Activated CD4-positive, alpha-beta T cell treated with anti-CD3 and anti-CD28 coated beads, Interleukin-2, amount 50 U/mL, for 48 hours (primary cell): ENCODE results near the gene DNAAF5.

ENCODE experiments used
- DNase-seq, 2 experiments: peaks; one replicate each; pipeline ENCODE4 v3.0.0-alpha.2; 2020

The DNAAF5 gene

DNA sequence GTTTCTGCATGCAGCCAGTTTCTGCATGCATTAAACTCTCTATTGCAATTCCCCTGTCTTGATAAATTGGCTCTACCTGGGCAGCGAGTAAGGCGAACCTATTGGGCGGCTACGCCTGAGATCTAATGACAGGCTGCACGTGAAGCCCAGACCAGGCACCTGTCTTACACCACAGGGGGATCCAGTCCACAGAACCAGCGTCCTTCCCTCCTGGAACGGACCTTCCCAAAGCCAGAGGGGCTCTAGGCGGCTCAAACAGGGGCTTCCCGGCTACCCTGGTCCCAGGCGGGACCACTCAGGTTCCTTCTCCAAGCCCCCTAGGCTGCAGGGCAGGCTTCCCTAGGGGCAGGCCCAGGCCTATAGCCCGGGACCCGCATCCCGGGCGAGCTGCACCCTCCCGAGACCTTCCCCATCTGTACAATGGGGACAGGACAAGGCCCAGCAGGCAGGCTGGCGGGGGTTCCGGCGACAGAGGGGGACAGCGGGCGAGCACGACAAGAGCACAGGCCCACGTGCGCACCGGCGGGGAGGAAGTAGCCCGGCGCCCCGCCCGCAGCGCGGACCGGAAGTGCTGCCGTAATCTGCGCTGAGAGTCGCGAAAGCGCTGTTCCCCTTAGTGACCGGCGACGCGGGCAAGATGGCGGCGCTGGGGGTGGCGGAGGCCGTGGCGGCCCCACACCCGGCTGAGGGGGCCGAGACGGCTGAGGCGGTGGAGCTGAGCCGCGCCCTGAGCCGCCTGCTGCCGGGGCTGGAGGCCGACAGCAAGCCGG lies at the start of gene DNAAF5:
Gene DNAAF5, plus strand, starts transcription at position 616 of the 770 bp plus-strand sequence. Its CDS starts 22 bp downstream, at position 638.
- DNase-seq: peak; percentile 86 to 90

DNA sequence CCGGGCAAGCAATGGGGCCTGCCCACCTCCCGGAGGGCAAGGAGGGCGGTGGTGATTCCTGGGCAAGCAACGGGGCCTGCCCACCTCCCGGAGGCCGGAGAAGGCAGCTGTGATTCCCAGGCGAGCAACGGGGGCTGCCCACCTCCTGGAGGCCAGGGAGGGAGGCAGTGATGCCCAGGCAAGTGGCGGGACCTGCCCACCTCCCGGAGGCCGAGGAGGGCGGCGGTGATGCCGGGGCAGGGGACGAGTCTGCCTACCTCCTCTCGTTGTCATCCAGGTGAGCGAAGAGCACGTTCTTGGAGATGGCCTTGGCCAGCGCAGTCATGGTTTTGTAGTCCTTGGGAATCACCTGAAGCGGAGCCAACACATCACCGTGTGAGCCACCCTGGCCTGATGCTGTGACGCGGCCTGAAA lies 49.5 kb upstream of the DNAAF5 start:
- no peak for DNase-seq

DNA sequence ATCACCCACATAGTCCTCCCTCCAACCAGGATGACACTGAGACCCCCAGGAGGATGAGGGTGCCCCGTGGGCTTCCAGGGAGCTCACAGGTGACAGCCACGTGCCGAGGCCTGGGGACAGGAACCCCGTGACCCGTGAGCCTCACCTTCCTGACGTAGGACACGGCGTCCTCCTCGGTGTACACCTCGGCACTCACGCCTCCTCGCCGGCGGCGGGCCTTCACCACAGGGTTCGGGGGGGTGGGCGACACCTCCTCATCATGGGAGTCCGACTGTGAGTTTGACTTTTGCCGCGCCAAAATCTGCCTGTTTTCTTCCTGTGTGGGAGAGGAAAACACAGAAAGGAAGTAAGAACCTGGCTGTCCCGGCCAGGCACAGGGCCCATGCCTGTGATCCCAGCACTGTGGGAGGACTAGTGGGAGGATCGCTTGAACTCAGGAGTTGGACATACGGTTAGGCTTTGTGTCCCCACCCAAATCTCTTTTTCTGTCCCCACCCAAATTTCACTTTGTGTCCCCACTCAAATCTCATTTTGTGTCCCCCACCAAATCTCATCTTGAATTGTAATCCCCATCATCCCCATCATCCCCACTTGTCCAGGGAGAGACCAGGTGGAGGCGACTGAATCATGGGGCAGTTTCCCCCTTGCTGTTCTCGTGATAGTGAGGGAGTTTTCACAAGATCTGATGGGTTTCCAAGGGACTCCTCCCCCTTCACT lies 45.9 kb upstream of the DNAAF5 start:
- DNase-seq: no peak

DNA sequence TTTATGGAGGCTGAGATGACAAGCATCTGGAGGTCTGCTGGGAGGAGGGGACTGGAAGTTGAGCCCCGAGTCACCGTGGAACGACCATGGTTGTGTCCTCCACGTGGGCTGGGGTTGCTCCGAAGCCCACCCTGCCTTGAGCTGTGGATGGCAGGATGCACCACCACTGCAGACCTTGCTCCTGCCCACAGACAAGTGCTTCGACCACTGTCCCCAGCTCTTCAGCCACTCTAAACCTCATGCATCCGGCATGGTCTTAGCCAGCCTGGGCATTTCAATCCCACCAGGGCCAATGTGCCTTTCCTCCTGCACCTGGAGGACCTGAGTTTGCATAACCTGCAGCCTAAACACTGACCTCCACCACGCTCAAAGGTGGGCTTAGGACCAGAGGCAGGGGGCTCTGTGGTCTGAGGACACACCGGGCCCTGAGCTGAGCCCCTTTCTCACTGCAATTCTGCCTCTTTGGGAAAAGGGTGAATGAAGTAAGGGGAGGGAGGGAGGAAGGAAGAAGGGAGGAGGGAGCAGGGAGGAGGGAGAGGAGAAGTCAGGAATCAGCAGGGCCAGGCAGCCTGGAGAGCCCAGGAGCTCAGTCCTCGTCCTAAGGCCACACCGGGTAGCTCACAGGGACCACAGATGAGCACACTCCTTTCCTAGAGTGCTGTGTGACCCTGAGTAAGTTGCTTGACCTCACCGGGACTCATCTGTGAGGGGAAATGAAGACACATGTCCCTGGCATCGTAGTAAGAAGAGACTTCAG lies 44.8 kb upstream of the DNAAF5 start:
- DNase-seq: no peak

DNA sequence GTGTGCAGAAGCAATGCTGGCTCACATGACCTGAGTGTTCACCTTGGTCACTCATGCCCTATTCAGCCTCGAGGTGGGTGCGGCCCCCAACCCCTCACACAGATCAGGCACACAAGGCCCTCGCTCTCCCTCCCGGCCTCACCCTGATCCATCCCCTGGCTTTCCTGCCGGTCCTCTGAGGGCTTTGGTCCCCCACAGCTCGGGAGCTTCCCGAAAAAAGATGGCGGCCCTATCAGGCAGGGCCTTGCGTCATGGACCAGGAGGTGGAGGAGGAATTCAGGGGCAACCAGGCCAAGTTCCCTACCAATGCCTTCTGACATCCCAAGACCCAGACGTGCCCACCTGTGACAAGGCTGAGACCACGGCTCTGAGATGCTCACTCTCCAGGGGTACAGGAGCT lies 43.7 kb upstream of the DNAAF5 start:
- no peak for DNase-seq

DNA sequence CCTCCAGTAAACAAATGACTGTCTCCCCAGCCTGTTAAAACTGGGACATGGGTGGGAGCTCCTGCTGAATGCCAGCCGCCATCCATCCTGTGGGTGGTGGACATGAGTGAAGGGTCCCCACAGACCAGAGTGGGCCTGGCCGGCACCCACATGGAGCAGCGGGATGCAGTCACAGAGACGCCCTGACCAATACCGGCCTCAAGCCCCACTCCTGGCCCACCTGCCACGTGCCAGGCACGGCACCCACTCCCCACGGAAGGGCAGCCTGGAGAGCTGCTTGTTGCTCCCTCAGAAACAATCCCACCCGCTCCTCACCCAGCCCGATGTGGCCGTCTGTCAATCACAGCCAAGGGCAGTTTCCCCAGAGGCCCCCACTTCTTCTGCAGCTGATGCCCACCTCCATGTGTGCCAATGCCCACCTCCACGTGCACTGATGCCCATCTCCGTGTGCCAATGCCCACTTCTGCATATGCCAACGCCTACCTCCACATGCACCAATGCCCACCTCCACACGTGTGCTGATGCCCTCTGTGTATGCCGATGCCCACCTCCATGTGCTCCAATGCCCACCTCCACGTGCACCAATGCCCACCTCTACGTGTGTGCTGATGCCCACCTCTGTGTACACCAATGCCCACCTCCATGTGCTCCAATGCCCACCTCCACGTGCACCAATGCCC lies 42.8 kb upstream of the DNAAF5 start:
- DNase-seq: no peak

DNA sequence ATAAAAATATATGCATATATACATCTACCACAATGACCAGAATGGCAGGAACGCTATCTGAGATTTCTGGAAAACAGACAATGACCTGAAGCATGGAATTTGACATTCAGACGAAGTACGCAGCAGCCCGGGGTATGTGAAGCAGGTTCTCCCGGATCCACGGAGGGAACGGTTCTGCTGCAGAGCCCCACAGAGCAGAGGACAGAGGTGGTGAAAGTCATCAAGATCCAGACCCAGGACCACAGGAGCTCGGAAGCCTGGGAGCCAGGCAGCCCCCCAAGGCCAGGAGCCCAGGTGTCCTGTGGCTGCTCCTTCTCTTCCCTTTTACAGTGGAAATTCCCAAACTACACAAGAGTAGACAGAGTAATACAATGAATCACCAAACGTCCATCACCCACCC lies 42.1 kb upstream of the DNAAF5 start:
- DNase-seq: no peak

DNA sequence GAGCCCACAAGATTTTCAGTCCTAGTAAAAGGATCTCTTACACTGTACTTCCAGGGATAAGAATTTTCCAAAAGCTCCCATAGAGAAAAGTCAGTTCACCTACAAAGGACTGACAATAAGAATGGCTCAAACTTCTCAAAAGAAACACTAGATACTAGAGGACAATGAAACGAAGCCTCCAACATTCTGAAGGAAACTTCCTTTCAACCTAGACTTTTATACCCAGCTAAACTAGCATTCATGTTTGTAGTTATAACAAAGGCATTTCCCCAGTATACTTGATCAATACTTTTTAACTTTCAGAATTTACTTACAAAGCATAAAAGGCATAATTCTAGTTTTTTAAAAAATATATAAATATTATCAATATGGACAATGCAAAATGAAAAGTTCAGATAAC lies 41.0 kb upstream of the DNAAF5 start:
- DNase-seq: no peak

DNA sequence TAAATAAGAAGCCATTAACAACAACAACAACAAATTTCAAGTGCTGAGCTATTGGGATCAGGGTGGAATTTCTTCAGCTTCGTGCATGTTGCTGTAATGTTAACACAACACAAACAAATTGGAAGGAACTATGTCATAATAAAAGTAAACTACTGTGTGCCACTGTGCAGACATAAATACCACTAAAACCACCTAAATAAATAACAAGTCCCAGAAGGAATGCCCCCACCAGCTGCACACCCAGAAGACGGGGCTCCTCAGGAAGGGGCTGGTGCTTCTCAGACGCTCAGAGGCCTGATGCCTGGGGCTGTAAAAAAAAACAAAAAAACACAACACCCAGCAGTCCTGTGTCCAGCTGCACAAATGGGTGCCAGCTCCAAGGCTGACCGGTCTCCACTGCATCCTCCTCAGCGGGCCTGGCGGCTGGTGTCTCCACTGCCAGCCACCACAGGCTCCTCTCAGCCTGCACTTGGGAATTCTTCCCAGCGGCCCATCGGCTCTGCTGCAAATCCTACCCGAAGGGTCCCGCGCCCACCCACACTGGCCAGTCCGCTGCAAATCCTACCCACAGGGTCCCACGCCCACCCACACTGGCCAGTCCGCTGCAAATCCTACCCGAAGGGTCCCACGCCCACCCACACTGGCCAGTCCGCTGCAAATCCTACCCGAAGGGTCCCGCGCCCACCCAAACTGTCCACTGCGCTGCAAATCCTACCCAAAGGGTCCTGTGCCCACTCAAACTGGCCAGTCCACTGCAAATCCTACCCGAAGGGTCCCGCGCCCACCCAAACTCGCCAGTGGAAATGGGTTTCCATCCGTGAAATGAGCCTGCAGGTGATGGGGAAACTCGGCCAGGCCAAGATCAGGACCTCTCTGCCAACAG lies 35.8 kb upstream of the DNAAF5 start:
- DNase-seq: no peak

DNA sequence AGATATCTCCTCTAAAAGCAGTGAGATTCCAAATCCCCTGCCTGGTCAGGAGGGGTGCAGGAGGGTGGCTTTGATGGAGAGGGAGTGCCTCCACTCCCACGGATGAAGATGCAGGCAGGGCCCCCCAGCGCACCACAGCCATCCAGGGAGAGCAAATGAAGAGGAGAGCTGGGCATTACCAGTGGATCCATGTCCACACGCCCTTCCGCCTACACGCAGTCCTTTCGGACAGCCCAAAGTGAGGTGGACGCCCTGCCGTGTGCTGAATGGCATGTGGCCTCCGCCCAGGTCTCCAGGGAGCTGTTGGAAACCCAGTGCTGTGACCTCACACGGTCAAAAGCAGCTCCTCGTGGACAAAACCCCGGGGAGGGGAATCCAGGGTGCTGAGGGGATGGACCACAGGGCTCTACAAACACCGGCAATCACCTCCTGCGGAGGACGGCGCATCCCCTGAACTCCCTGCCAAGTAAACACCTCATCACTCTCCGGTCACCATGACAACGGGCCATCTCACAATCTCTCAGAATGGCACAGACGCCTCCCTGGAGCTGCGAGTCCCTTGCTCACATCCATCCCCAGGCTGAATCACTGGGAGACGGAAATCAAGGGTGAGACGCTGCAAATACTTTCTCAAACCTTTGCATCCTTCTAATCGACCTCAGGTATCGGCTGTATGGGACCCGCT lies 35.0 kb upstream of the DNAAF5 start:
- no peak for DNase-seq

DNA sequence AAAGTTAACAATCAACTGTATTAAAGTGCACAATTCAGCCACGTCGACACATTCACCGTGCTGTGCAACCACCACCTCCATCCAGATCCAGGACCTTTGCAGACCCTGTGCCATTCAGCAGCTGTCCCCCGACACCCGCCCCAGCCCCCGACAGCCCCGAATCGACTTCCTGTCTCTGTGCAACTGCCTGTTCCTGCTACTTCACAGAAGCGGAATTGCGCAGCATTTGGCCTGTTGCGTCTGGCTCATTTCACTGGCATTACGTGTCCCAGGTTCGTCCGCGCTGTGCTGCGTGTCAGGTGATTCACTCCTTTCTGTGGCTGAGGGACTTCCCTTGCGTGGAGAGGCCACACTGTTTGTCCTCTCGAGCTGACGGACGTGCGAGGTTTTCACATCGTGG lies 33.2 kb upstream of the DNAAF5 start:
- no peak for DNase-seq

DNA sequence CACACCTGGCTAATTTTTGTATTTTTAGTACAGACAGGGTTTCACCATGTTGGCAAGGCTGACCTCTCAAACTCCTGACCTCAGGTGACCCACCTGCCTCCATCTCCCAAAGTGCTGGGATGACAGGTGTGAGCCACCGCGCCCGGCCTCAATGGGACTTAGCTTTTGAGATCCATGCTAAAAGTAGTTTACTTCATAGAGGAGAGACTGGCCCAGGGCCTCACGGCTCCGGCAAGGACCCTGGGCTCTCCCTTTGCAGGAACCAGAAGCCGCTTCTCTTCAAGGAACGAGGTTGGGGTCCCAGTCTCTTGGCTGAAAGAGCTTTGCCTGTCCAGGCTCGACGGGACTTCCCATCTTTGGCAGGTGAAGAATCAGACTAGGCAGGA lies 30.1 kb upstream of the DNAAF5 start:
- no peak for DNase-seq

DNA sequence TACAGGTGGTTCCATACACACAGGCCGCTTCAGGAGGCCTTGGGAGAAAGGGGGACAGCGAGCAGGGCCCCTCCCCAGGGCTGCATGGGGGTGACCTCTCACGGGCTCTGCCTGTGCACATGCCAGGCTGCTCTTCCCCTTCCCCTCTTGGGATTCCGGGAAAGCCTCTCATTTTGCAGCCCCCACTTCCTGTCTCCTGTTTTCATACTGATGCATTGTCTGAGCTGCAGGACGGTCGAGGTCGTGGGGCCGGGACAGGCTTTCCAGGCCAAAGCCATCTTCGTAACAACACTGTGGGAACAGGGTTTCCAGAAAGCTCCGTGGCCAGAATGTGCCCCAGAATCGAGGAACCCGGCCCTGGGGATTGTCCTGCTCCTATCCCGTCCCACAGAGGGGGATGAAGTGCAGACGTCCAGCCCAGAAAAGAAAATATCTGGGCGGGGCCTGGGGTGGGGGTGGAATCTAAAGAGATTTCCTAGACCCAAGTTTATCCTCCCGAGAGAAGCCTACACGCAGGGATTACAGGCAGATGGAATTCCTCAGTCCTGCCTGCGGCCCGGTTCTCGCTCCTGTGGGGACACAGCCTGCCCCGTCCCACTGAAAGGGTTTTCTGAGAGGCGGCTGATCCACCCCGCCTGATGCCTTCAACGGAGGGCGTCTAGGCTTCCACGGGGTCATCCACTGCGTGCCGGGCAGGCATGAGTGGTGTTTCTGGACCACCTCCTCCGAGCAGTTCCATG lies 29.5 kb upstream of the DNAAF5 start:
- no peak for DNase-seq

DNA sequence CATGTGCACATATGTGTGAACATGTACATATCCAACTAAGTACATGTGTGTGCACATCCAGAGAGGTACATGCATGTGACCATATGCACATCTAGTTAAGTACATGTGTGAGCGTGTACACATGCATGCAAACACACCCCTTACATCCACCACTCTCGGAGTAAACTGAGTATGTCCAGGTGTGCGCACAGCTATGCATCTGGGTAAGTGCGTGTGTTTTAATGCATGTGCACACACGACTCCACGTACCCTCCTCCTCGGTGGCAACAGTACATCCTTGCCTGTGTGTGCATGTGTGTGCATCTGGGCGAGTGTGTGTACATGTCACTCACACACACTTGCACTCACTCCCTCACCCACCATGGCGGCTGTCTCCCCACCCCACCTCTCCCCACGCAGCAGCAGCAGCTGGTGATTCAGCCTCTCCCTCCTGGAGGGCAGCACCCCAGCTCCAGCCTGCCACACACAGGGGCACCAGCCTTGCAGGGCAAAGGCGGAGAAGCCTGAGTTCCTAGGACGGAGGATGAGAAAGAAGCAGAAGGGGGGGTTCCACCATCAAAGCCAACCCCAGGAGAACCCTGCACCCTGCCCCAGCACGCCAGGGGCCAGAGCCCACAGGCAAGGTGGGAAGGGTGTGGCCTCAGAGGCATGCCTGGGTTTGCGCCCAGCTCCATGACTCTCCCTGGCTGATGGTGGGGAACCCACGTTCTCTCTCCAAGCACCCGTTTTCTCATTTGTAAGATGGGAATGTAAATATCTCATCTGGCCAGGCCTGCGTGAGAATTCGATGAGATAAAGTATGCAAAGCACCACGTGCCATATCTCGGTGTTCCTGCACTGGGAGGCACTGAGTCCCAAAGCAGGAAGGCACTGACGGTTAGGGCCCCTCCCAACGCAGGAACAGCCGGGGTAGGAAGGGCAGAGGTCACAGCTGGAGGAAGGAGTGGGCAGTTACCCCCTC lies 27.7 kb upstream of the DNAAF5 start:
- no peak for DNase-seq

DNA sequence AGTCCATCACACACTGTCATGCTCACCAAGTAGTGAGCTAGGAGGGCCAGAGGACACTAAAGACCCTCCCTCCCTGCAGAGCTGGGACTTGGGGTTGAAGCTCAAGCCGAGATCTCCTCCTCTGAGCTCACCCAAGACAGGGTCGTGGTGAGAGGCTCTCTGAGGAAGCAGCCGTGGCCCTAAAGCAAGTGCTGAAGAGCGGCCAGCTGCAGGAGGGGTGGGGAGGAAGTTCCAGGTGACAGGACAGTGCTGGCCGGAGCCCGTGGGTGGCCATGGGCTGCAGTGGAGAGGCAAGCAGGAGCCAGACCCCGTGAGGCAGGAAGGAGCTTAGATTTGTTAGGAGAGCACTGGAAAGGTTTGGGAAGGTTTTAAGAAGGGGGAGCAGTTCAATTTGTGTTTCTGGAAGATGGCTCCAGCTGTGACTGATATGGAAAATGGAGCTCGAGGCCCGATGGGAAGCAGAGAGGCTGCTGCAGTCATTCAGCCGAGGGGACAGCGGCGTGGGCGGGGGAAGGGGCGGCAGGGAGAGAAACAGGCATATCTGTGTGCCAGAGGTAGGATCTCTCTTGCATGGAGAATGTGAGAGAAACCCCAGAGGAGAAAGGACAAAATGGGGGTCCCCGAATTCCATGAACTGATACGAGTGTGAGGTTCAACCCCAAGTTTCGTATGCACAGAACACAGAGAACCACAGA lies 26.9 kb upstream of the DNAAF5 start:
- DNase-seq: no peak

DNA sequence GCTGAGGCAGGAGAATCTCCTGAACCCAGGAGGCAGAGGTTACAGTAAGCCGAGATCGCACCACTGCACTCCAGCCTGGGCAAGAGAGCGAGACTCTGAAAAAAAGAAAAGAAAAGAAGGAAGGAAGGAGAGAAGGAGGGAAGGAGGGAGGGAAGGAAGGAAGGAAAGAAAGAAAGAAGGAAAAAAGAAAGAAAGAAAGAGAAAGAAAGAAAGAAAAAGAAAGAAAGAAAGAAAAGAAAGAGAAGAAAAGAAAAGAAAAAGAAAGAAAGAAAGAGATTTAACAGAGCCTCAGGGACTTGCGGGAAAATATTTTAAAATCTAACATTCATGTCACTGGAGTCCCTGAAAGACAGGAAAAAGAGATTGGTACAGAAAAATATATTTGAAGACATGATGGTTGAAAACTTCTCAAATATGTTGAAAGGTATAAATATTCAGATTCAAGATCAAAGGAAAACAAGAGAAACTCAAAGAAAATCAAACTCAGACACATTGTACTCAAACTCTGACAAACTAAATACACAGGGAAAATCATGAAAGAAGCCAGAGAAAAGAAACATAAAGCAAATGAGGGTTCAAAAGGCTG lies 25.3 kb upstream of the DNAAF5 start:
- DNase-seq: no peak

DNA sequence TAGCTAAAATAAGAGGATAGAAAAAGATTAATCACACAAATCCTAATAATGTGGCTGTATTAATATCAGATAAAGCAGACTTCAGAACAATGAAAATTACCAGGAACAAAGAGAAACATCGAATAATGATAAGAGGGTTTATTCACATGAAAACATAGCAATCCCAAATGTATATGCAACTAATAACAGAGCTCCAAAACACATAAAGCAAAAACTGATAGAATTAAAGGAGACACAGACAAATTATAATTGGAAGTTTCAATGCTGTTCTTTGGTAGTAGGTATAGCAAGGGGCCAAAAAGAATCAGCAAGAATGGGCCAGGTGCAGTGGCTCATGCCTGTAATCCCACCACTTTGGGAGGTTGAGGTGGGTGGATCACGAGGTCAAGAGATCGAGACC lies 23.4 kb upstream of the DNAAF5 start:
- DNase-seq: no peak

DNA sequence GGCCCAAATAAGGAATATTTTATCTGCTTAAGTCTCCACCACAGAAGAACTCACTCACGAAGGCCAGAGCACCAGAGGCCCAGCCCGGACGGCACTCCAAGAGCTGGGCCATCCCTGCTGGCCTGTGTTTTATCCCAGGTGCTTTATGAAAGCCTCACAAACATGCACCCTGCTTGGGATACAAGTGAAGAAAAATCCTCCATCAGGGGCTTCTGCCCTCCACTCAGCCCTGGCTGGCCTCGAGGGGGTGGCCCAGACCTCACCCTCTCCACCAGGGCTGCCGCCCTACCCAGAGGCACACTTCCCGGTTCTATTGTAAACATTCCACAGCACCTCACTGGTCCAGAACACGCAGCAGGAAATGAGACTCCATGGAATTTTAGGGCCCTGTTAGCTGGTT lies 19.8 kb upstream of the DNAAF5 start:
- no peak for DNase-seq
